Measurements from ENCODE around the gene MBL2. TPM values are rescaled to one million over a fixed set of nuclear protein-coding genes. Genes with fewer than 3 reads are reported as not detected.

MBL2 gene
- total and polyA plus RNA-seq, 2 donors from 2014 or later, result not detected

- intact Hi-C loops (cut with DNase I), result no loop called here
- no peaks in the 10 kb centered on the region for H3K27me3 ChIP-seq (ENCODE audit: control insufficient read depth, insufficient read depth, low read length)
- no peaks in the 10 kb centered on the region for H3K36me3 ChIP-seq (ENCODE audit: control insufficient read depth in 2 of 3, insufficient read depth in 3 of 3, low read length in 3 of 3)
- no peaks in the 10 kb centered on the region for H3K4me1 ChIP-seq (ENCODE audit: control insufficient read depth in 2 of 3, insufficient read depth in 2 of 3, low read depth in 1 of 3, low read length in 3 of 3)
- no peak for TF ChIP-seq CTCF (IDR thresholded peaks at IDR 0.05; ENCODE audit: borderline replicate concordance, extremely low read depth, insufficient read depth)
- no peak overlapping the region for H3K27ac ChIP-seq (ENCODE audit: low read depth in 2 of 2, low read length in 2 of 2)
- FAIRE-seq, result no peak
- DNase-seq, result no peak
- no peak overlapping the region for H3K4me3 ChIP-seq (ENCODE audit: low read length in 3 of 3)
- no peaks in the 10 kb centered on the region for H3K9me3 ChIP-seq (ENCODE audit: control insufficient read depth in 2 of 3, insufficient read depth in 1 of 3, low read length in 3 of 3)
- no peak overlapping the region for H3K9ac ChIP-seq (ENCODE audit: low read length in 3 of 3)
These were observed 21.2 kb downstream of the MBL2 start for GRCh38 chr10:52751337-52751736.

GRCh38 chr10:52750629-52751028 is 22.0 kb downstream of the MBL2 start:
- no peak overlapping the region for H3K4me3 ChIP-seq (ENCODE audit: low read length in 3 of 3)
- no peaks in the 10 kb centered on the region for H3K27me3 ChIP-seq (ENCODE audit: control insufficient read depth, insufficient read depth, low read length)
- H3K9me3 ChIP-seq (ENCODE audit: control insufficient read depth in 2 of 3, insufficient read depth in 1 of 3, low read length in 3 of 3), result no peaks in the 10 kb centered on the region
- intact Hi-C loops (cut with DNase I), result no loop called here
- no peaks in the 10 kb centered on the region for H3K36me3 ChIP-seq (ENCODE audit: control insufficient read depth in 2 of 3, insufficient read depth in 3 of 3, low read length in 3 of 3)
- no peak overlapping the region for H3K27ac ChIP-seq (ENCODE audit: low read depth in 2 of 2, low read length in 2 of 2)
- no peak for FAIRE-seq
- H3K4me1 ChIP-seq (ENCODE audit: control insufficient read depth in 2 of 3, insufficient read depth in 2 of 3, low read depth in 1 of 3, low read length in 3 of 3), result no peaks in the 10 kb centered on the region
- DNase-seq, result no peak
- no peak for TF ChIP-seq CTCF (IDR thresholded peaks at IDR 0.05; ENCODE audit: borderline replicate concordance, extremely low read depth, insufficient read depth)
- no peak overlapping the region for H3K9ac ChIP-seq (ENCODE audit: low read length in 3 of 3)

GRCh38 chr10:52747694-52748093 is 24.9 kb downstream of the MBL2 start:
- FAIRE-seq (no peak), DNase-seq (no peak)
- intact Hi-C loops (cut with DNase I), result no loop called here
- no peak overlapping the region for H3K9ac ChIP-seq (ENCODE audit: low read length in 3 of 3)
- H3K27me3 ChIP-seq (ENCODE audit: control insufficient read depth, insufficient read depth, low read length), result no peaks in the 10 kb centered on the region
- H3K27ac ChIP-seq (ENCODE audit: low read depth in 2 of 2, low read length in 2 of 2), result no peak overlapping the region
- no peaks in the 10 kb centered on the region for H3K36me3 ChIP-seq (ENCODE audit: control insufficient read depth in 2 of 3, insufficient read depth in 3 of 3, low read length in 3 of 3)
- TF ChIP-seq CTCF (IDR thresholded peaks at IDR 0.05; ENCODE audit: borderline replicate concordance, extremely low read depth, insufficient read depth), result no peak
- no peak overlapping the region for H3K4me3 ChIP-seq (ENCODE audit: low read length in 3 of 3)
- no peaks in the 10 kb centered on the region for H3K4me1 ChIP-seq (ENCODE audit: control insufficient read depth in 2 of 3, insufficient read depth in 2 of 3, low read depth in 1 of 3, low read length in 3 of 3)
- H3K9me3 ChIP-seq (ENCODE audit: control insufficient read depth in 2 of 3, insufficient read depth in 1 of 3, low read length in 3 of 3), result no peaks in the 10 kb centered on the region

DNA sequence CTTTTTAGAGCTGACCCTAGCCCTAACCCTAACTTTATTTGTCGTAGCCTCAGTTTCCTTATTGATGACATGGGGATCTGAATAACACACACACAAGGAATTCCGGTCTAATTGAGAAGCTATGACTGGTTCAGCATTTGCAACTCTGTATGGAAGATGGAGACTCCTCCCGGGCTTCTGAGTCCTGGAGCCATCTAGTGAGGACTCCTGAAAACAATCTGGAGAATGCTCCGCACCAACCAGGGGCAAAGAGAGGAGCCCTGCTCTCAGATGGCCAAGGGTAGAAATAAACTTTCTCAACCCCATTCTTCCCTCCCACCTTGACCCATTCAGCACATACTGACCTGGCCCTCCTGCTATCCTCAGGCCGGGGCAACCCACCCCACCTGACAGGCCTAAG is 26.4 kb downstream of the MBL2 start:
- TF ChIP-seq CTCF (IDR thresholded peaks at IDR 0.05; ENCODE audit: borderline replicate concordance, extremely low read depth, insufficient read depth), result no peak
- H3K9me3 ChIP-seq (ENCODE audit: control insufficient read depth in 2 of 3, insufficient read depth in 1 of 3, low read length in 3 of 3), result no peaks in the 10 kb centered on the region
- DNase-seq (no peak), FAIRE-seq (no peak)
- H3K9ac ChIP-seq (ENCODE audit: low read length in 3 of 3), result no peak overlapping the region
- intact Hi-C loops (cut with DNase I), result no loop called here
- no peaks in the 10 kb centered on the region for H3K27me3 ChIP-seq (ENCODE audit: control insufficient read depth, insufficient read depth, low read length)
- H3K4me3 ChIP-seq (ENCODE audit: low read length in 3 of 3), result no peak overlapping the region
- H3K4me1 ChIP-seq (ENCODE audit: control insufficient read depth in 2 of 3, insufficient read depth in 2 of 3, low read depth in 1 of 3, low read length in 3 of 3), result no peaks in the 10 kb centered on the region
- H3K27ac ChIP-seq (ENCODE audit: low read depth in 2 of 2, low read length in 2 of 2), result no peak overlapping the region
- H3K36me3 ChIP-seq (ENCODE audit: control insufficient read depth in 2 of 3, insufficient read depth in 3 of 3, low read length in 3 of 3), result no peaks in the 10 kb centered on the region
